ENCODE data around the gene WTIP. TPM values are rescaled to one million over a fixed set of nuclear protein-coding genes. Genes with fewer than 3 reads are reported as not detected.

The WTIP gene
- total RNA-seq, 1 experiment from 2014 or later: 58.0 TPM

GRCh38 chr19:34482380-34483250 lies 1.1 kb downstream of the WTIP start:
- intact Hi-C loops (cut with micrococcal nuclease; ENCODE audit: unreplicated experiment): no loop called here
- BruUV-seq (replicated peaks): no TSS peak
- DNase-seq: peak in 1 of 2 experiments; percentile 58
- no peaks in the 10 kb centered on the region; the same call in none of the 2 replicates for H3K36me3 ChIP-seq (ENCODE audit: control insufficient read depth, insufficient read depth, low read length)
- Mint-ChIP-seq H3K27ac (ENCODE audit: unreplicated experiment) (peak overlapping the region; percentile 85), H3K9me3 (ENCODE audit: unreplicated experiment) (no peaks in the 10 kb centered on the region), H3K27me3 (ENCODE audit: insufficient read depth, unreplicated experiment) (no peaks in the 10 kb centered on the region), H3K36me3 (ENCODE audit: insufficient read depth, unreplicated experiment) (peaks cover 47% of the 10 kb centered on the region), H3K4me3 (ENCODE audit: unreplicated experiment) (peak overlapping the region; percentile 75), H3K4me1 (ENCODE audit: low read depth, unreplicated experiment) (peaks cover 34% of the 10 kb centered on the region)
- CTCF ChIA-PET: interaction anchor here (0.6 kb wide), 1 partner anchor 290 kb away, joined by 3 read pairs; no protein-coding TSS in a partner anchor
- peaks cover 17% of the 10 kb centered on the region for H3K4me1 ChIP-seq
- no peaks in the 10 kb centered on the region for H3K9me3 ChIP-seq
- H3K27me3 ChIP-seq (replicated peaks; ENCODE audit: control insufficient read depth, insufficient read depth, low read length): no peaks in the 10 kb centered on the region
- TF ChIP-seq CTCF (IDR thresholded peaks at IDR 0.05; ENCODE audit: insufficient read depth in 1 of 2, low read depth in 1 of 2, low read length in 1 of 2, severe bottlenecking in 1 of 2, unreplicated experiment in 1 of 2): no peak
- POLR2A ChIA-PET: interaction anchor here (0.6 to 1.7 kb wide), 3 partner anchors 16 to 195 kb away, joined by 3 to 10 read pairs (median 3); partner anchors contain the start of genes SCGB2B2 and ZNF302
- peak overlapping the region; percentile 77 for H3K4me3 ChIP-seq (ENCODE audit: low read depth, low read length)

GRCh38 chr19:34484328-34484727 lies 2.8 kb downstream of the WTIP start:
- peaks cover 2% of the 10 kb centered on the region for H3K36me3 ChIP-seq (ENCODE audit: control insufficient read depth, insufficient read depth, low read length)
- H3K4me1 ChIP-seq: peaks cover 17% of the 10 kb centered on the region
- TSS peak; percentile 32 for BruUV-seq (replicated peaks)
- Mint-ChIP-seq H3K4me1 (ENCODE audit: low read depth, unreplicated experiment) (peaks cover 34% of the 10 kb centered on the region), H3K27me3 (ENCODE audit: insufficient read depth, unreplicated experiment) (no peaks in the 10 kb centered on the region), H3K27ac (ENCODE audit: unreplicated experiment) (peak overlapping the region; percentile 75), H3K9me3 (ENCODE audit: unreplicated experiment) (no peaks in the 10 kb centered on the region), H3K4me3 (ENCODE audit: unreplicated experiment) (peak overlapping the region; percentile 75), H3K36me3 (ENCODE audit: insufficient read depth, unreplicated experiment) (peaks cover 56% of the 10 kb centered on the region)
- POLR2A ChIA-PET: no interaction called here
- CTCF ChIA-PET: no interaction called here
- no peaks in the 10 kb centered on the region for H3K9me3 ChIP-seq
- no peak overlapping the region for H3K4me3 ChIP-seq (ENCODE audit: low read depth, low read length)
- TF ChIP-seq CTCF (IDR thresholded peaks at IDR 0.05; ENCODE audit: insufficient read depth in 1 of 2, low read depth in 1 of 2, low read length in 1 of 2, severe bottlenecking in 1 of 2, unreplicated experiment in 1 of 2): no peak
- no peaks in the 10 kb centered on the region for H3K27me3 ChIP-seq (replicated peaks; ENCODE audit: control insufficient read depth, insufficient read depth, low read length)
- intact Hi-C loops (cut with micrococcal nuclease; ENCODE audit: unreplicated experiment): no loop called here
- no peak for DNase-seq

- Mint-ChIP-seq H3K9me3 (ENCODE audit: unreplicated experiment) (no peaks in the 10 kb centered on the region), H3K36me3 (ENCODE audit: insufficient read depth, unreplicated experiment) (peaks cover 71% of the 10 kb centered on the region), H3K27me3 (ENCODE audit: insufficient read depth, unreplicated experiment) (no peaks in the 10 kb centered on the region), H3K4me1 (ENCODE audit: low read depth, unreplicated experiment) (peaks cover 30% of the 10 kb centered on the region), H3K4me3 (ENCODE audit: unreplicated experiment) (peak overlapping the region; percentile 39), H3K27ac (ENCODE audit: unreplicated experiment) (peak overlapping the region; percentile 32)
- Histone ChIP-seq H3K36me3 (ENCODE audit: control insufficient read depth, insufficient read depth, low read length) (peaks cover 4% of the 10 kb centered on the region), H3K4me1 (peaks cover 12% of the 10 kb centered on the region), H3K9me3 (no peaks in the 10 kb centered on the region), H3K4me3 (ENCODE audit: low read depth, low read length) (no peak overlapping the region), H3K27me3 (replicated peaks; ENCODE audit: control insufficient read depth, insufficient read depth, low read length) (no peaks in the 10 kb centered on the region)
- CTCF ChIA-PET: no interaction called here
- POLR2A ChIA-PET: no interaction called here
- no peak for TF ChIP-seq CTCF (IDR thresholded peaks at IDR 0.05; ENCODE audit: insufficient read depth in 1 of 2, low read depth in 1 of 2, low read length in 1 of 2, severe bottlenecking in 1 of 2, unreplicated experiment in 1 of 2)
- BruUV-seq (replicated peaks): no TSS peak
- intact Hi-C loops (cut with micrococcal nuclease; ENCODE audit: unreplicated experiment): no loop called here
- DNase-seq: no peak
These were observed 4.3 kb downstream of the WTIP start for GRCh38 chr19:34485831-34486230.
